PC-3 (cell line): ENCODE results near the gene CNTFR.

ENCODE experiments used
- CTCF ChIP-seq: fragments of 300-600 bp; sonication (generic); conservative IDR thresholded peaks from 2 replicates; pipeline ENCODE4 v1.5.1; 2017; ENCODE audit warnings: antibody characterized with exemption, low read depth, mild to moderate bottlenecking, low read length
- EZH2 ChIP-seq: fragments of 300-600 bp; sonication (generic); IDR thresholded peaks from one replicate; pipeline ENCODE4 v1.6.1; 2017; ENCODE audit warnings: antibody characterized with exemption, mild to moderate bottlenecking, low read length; ENCODE audit not compliant: unreplicated experiment
- EZH2phosphoT487 ChIP-seq: fragments of 300-600 bp; sonication (generic); IDR thresholded peaks from 2 replicates; pipeline ENCODE4 v1.6.1; 2018; ENCODE audit warnings: mild to moderate bottlenecking, antibody characterized with exemption, low read length, borderline replicate concordance

GRCh38 chr9:34522091-34522887 lies 67.2 kb downstream of the CNTFR start:
- TF ChIP-seq CTCF (no peak), EZH2phosphoT487 (no peak), EZH2 (no peak)
